GM03348 (cell line): ENCODE results near the gene ZBTB37.
"Not testable (repeated sequence)": the region's sequence is repeated elsewhere in the genome, so short reads cannot be mapped to it uniquely, and the experiment has no call there.

Source experiments
- DNase-seq: peaks from one replicate; pipeline ENCODE4 v3.0.0; 2012; ENCODE audit warnings: low spot score

ZBTB37 gene

GRCh38 chr1:173866413-173867115 is 1.6 kb upstream of the ZBTB37 start:
- DNase-seq, result no peak

- DNase-seq, result peak; percentile 43
These were observed 933 bp upstream of the ZBTB37 start for GRCh38 chr1:173867141-173867752.

GRCh38 chr1:173867753-173868265 is 371 bp upstream of the ZBTB37 start, which contains the start of gene GAS5:
GAS5 (minus strand) TSS chr1:173867989.
- peak; percentile 98 for DNase-seq

- DNase-seq, result no peak
These were observed 810 bp downstream of the ZBTB37 start for GRCh38 chr1:173869021-173869359.

- DNase-seq, result no peak
These were observed 2.3 kb downstream of the ZBTB37 start for GRCh38 chr1:173870252-173871075.

GRCh38 chr1:173871091-173871490 is 2.9 kb downstream of the ZBTB37 start:
- DNase-seq, result no peak

- no peak for DNase-seq
These were observed 3.3 kb downstream of the ZBTB37 start for GRCh38 chr1:173871500-173871899.

GRCh38 chr1:173876732-173877131 is 8.6 kb downstream of the ZBTB37 start:
- no peak for DNase-seq

GRCh38 chr1:173878251-173878650 is 10.1 kb downstream of the ZBTB37 start:
- DNase-seq, result no peak

GRCh38 chr1:173881117-173881516 is 12.9 kb downstream of the ZBTB37 start:
- DNase-seq, result not testable (repeated sequence)

GRCh38 chr1:173884701-173885100 is 16.5 kb downstream of the ZBTB37 start:
- no peak for DNase-seq

- DNase-seq, result no peak
These were observed 18.8 kb downstream of the ZBTB37 start for GRCh38 chr1:173886746-173887611.

GRCh38 chr1:173887627-173888026 is 19.4 kb downstream of the ZBTB37 start:
- DNase-seq, result no peak

GRCh38 chr1:173888749-173889148 is 20.6 kb downstream of the ZBTB37 start:
- no peak for DNase-seq

GRCh38 chr1:173889885-173890284 is 21.7 kb downstream of the ZBTB37 start:
- no peak for DNase-seq

GRCh38 chr1:173893611-173894010 is 25.4 kb downstream of the ZBTB37 start:
- DNase-seq, result no peak

- DNase-seq, result no peak
These were observed 26.0 kb downstream of the ZBTB37 start for GRCh38 chr1:173894189-173894588.

- no peak for DNase-seq
These were observed 32.2 kb downstream of the ZBTB37 start for GRCh38 chr1:173900427-173900826.

- no peak for DNase-seq
These were observed 32.8 kb downstream of the ZBTB37 start for GRCh38 chr1:173900992-173901391.

GRCh38 chr1:173903827-173904531 is 35.8 kb downstream of the ZBTB37 start:
- no peak for DNase-seq

GRCh38 chr1:173913111-173913510 is 44.9 kb downstream of the ZBTB37 start:
- no peak for DNase-seq
